Thyroid gland (tissue), 4 donors: Measurements from ENCODE around the gene RASA3. TPM values are rescaled to one million over a fixed set of nuclear protein-coding genes. Genes with fewer than 3 reads are reported as not detected.
"Not testable (repeated sequence)": the region's sequence is repeated elsewhere in the genome, so short reads cannot be mapped to it uniquely, and the experiment has no call there.

Experiments used
- DNase-seq, 2 donors: peaks; one replicate each; pipeline ENCODE4 v3.0.0-alpha.2; 2019
- H3K27ac ChIP-seq, 3 donors: fragments of 200-600 bp; sonication (generic); 1 replicate in 2 of 3; 2 replicates in 1 of 3; pipeline ENCODE4 v1.5.1; 2016 to 2019; ENCODE audit warnings: mild to moderate bottlenecking in 1 of 3, moderate library complexity in 1 of 3
- H3K27me3 ChIP-seq: fragments of 200-600 bp; sonication (generic); one replicate; pipeline ENCODE4 v1.5.1; 2019
- H3K36me3 ChIP-seq, 2 donors: fragments of 200-600 bp; sonication (generic); one replicate each; pipeline ENCODE4 v1.5.1; 2016 to 2019
- H3K4me1 ChIP-seq, 2 donors: fragments of 200-600 bp; sonication (generic); one replicate each; pipeline ENCODE4 v1.5.1; 2017 to 2019
- H3K4me3 ChIP-seq, 3 donors: fragments of 200-600 bp; sonication (generic); replicated peaks in 1 of 3; 1 replicate in 2 of 3; 2 replicates in 1 of 3; pipeline ENCODE4 v1.5.1; 2016; ENCODE audit warnings: mild to moderate bottlenecking in 1 of 3
- H3K9me3 ChIP-seq: fragments of 200-600 bp; sonication (generic); one replicate; pipeline ENCODE4 v1.5.1; 2017
- POLR2A ChIP-seq, 2 donors: fragments of 450-650 bp; IDR thresholded peaks; one replicate each; pipeline ENCODE4 v1.6.1; 2017; ENCODE audit warnings: antibody characterized with exemption in 2 of 2, mild to moderate bottlenecking in 2 of 2, moderate library complexity in 1 of 2
- WGBS, 2 donors: methylation state at CpG; one replicate each; pipeline ENCODE4 v1.1.5; 2017; 5-methylcytosine and 5-hydroxymethylcytosine counted together
- intact Hi-C: fragments of 100-400 bp; cut with DNase I; formaldehyde crosslinking; loops from one replicate; pipeline ENCODE4 v1.15.1; 2023
- total RNA-seq, 4 donors: library from RNA; depleted of rRNA; stranded (reverse); fragments of >200 nt; gene quantifications; one replicate each; pipeline ENCODE4 v1.2.3, GENCODE V29; 2016
- TF ChIP-seq, protein P1 (sequence below), 6 experiments: fragments of 200-600 bp in 3 of 6; fragments of 450-650 bp in 3 of 6; sonication (generic) in 3 of 6; IDR thresholded peaks; one replicate each; pipeline ENCODE4 v1.5.1; 2016 to 2019; ENCODE audit warnings: antibody characterized with exemption in 6 of 6, mild to moderate bottlenecking in 2 of 6, inconsistent platforms in 1 of 6, moderate library complexity in 1 of 6

Gene RASA3
- total RNA-seq, 4 donors from 2014 or later, result 22.3 to 32.3 (median 25.5) TPM

- no peak overlapping the region for H3K4me3 ChIP-seq
- no peak for DNase-seq
- no peaks in the 10 kb centered on the region for H3K9me3 ChIP-seq
- intact Hi-C loops, result no loop called here
- TF ChIP-seq, protein P1, sequence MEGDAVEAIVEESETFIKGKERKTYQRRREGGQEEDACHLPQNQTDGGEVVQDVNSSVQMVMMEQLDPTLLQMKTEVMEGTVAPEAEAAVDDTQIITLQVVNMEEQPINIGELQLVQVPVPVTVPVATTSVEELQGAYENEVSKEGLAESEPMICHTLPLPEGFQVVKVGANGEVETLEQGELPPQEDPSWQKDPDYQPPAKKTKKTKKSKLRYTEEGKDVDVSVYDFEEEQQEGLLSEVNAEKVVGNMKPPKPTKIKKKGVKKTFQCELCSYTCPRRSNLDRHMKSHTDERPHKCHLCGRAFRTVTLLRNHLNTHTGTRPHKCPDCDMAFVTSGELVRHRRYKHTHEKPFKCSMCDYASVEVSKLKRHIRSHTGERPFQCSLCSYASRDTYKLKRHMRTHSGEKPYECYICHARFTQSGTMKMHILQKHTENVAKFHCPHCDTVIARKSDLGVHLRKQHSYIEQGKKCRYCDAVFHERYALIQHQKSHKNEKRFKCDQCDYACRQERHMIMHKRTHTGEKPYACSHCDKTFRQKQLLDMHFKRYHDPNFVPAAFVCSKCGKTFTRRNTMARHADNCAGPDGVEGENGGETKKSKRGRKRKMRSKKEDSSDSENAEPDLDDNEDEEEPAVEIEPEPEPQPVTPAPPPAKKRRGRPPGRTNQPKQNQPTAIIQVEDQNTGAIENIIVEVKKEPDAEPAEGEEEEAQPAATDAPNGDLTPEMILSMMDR (IDR thresholded peaks at IDR 0.05), result no peak
- no peak for TF ChIP-seq POLR2A (IDR thresholded peaks at IDR 0.05)
- peaks cover 0 to 16% of the 10 kb centered on the region in 2 donors for H3K4me1 ChIP-seq
- no peaks in the 10 kb centered on the region for H3K27me3 ChIP-seq
- H3K36me3 ChIP-seq, result no peaks in the 10 kb centered on the region
- 77 to 85% methylated on average over 6 of the region's 6 CpGs for WGBS, 2 donors
- H3K27ac ChIP-seq, result no peak overlapping the region
Observed at GRCh38 chr13:114118086-114118485, 14.3 kb downstream of the RASA3 start.

DNA sequence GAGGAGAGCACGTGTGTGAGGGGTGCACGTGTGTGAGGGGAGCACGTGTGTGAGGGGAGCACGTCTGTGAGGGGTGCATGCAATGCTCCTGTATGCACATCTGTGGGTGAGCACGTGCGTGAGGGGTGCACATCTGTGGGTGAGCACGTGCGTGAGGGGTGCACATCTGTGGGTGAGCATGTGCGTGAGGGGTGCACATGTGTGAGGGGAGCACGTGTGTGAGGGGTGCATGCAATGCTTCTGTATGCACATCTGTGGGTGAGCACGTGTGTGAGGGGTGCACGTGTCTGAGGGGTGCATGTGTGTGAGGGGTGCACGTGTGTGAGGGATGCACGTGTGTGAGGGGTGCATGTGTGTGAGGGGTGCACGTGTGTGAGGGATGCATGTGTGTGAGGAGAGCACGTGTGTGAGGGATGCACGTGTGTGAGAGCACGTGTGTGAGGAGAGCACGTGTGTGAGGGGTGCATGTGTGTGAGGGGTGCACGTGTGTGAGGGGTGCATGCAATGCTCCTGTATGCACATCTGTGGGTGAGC lies 15.0 kb downstream of the RASA3 start:
- intact Hi-C loops, DNase-seq, H3K36me3 ChIP-seq, H3K4me3 ChIP-seq, H3K27me3 ChIP-seq, H3K9me3 ChIP-seq, H3K27ac ChIP-seq: not testable (repeated sequence)
- peaks cover 0 to 15% of the 10 kb centered on the region in 2 donors for H3K4me1 ChIP-seq
- 89 to 91% methylated on average over 20 of the region's 20 CpGs for WGBS, 2 donors

DNA sequence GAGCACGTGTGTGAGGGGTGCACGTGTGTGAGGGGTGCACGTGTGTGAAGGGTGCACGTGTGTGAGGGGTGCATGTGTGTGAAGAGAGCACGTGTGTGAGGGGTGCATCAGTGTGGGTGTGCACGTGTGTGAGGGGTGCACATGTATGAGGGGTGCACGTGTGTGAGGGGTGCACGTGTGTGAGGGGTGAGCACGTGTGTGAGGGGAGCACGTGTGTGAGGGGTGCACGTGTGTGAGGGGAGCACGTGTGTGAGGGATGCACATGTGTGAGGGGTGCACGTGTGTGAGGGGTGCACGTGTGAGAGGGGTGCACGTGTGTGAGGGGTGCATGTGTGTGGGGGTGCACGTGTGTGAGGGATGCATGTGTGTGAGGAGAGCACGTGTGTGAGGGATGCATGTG lies 15.7 kb downstream of the RASA3 start:
- 91 to 93% methylated on average over 16 to 17 of the region's 17 CpGs for WGBS, 2 donors
- no peaks in the 10 kb centered on the region for H3K9me3 ChIP-seq
- intact Hi-C loops, result no loop called here
- TF ChIP-seq, protein P1 (IDR thresholded peaks at IDR 0.05), result no peak
- no peak for TF ChIP-seq POLR2A (IDR thresholded peaks at IDR 0.05)
- peaks cover 0 to 9% of the 10 kb centered on the region in 2 donors for H3K4me1 ChIP-seq
- peak in 1 of 2 donors; percentile 0 for DNase-seq
- no peak overlapping the region for H3K27ac ChIP-seq
- H3K36me3 ChIP-seq, result no peaks in the 10 kb centered on the region
- no peaks in the 10 kb centered on the region for H3K27me3 ChIP-seq
- H3K4me3 ChIP-seq, result no peak overlapping the region

DNA sequence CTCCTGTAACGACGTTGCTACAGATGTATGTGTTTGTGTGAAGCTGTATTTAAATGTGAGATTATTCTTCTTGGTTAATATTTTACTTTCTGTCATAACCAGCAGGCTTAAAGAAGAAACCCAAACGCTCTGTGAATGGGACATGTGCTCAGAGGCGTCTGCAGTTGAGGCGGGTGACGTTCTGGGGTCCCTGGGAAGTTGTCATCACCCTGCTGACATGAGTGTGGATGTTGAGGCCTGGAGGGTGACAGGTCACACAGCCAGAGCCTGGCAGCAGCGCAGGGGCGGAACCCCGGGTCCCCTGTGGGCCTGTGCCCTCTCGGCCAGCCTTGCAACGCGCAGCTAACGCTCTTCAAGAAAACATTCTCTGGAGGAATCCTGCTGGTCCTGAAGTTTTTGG lies 16.6 kb downstream of the RASA3 start:
- Histone ChIP-seq H3K27ac (no peak overlapping the region), H3K4me3 (no peak overlapping the region), H3K9me3 (no peaks in the 10 kb centered on the region), H3K27me3 (no peaks in the 10 kb centered on the region), H3K36me3 (no peaks in the 10 kb centered on the region), H3K4me1 (peaks cover 0 to 9% of the 10 kb centered on the region in 2 donors)
- no peak for DNase-seq
- WGBS, 2 donors, result 91 to 93% methylated on average over 12 to 13 of the region's 13 CpGs
- intact Hi-C loops, result no loop called here
- TF ChIP-seq, protein P1 (IDR thresholded peaks at IDR 0.05), result no peak
- no peak for TF ChIP-seq POLR2A (IDR thresholded peaks at IDR 0.05)

DNA sequence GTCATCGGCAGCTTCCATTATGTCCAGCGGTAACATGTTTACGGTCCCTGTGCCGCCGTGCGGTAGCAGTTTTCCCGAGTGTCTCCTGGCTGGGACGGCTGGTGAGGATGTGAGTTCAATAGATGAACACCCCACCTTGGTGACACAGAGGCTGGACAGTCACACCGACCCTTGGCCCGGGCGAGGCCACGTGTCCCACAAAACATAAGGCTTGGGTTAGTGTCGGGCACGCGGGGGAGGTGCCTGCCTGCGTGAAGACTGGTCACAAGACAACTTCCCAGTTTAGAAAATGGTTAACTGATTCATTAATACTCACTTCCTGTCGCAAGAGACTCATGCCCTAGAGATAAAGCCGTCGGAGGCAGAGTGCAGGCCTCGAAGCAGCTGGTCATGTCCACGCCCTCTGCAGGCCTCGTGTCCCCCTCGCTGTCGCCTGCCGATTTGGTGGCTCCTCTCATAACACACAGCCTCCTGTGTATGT lies 17.2 kb downstream of the RASA3 start:
- H3K4me3 ChIP-seq, result no peak overlapping the region
- H3K27me3 ChIP-seq, result no peaks in the 10 kb centered on the region
- H3K9me3 ChIP-seq, result no peaks in the 10 kb centered on the region
- no peak for TF ChIP-seq POLR2A (IDR thresholded peaks at IDR 0.05)
- TF ChIP-seq, protein P1 (IDR thresholded peaks at IDR 0.05), result no peak
- peak in 1 of 2 donors; percentile 1 for DNase-seq
- peaks cover 0 to 9% of the 10 kb centered on the region in 2 donors for H3K4me1 ChIP-seq
- no peak overlapping the region for H3K27ac ChIP-seq
- no peaks in the 10 kb centered on the region for H3K36me3 ChIP-seq
- intact Hi-C loops, result no loop called here
- WGBS, 2 donors, result 76 to 87% methylated on average over 9 to 24 of the region's 25 CpGs

GRCh38 chr13:114114666-114115065 lies 17.8 kb downstream of the RASA3 start:
- H3K4me1 ChIP-seq, result peaks cover 0 to 15% of the 10 kb centered on the region in 2 donors
- WGBS, 2 donors, result 80 to 85% methylated on average over 10 to 12 of the region's 12 CpGs
- peak in 1 of 2 donors; percentile 0 for DNase-seq
- H3K27ac ChIP-seq, H3K36me3 ChIP-seq, H3K9me3 ChIP-seq, H3K27me3 ChIP-seq, intact Hi-C loops, H3K4me3 ChIP-seq: not testable (repeated sequence)
